ENCODE measurements around the gene AP3S2. TPM values are rescaled to one million over a fixed set of nuclear protein-coding genes. Genes with fewer than 3 reads are reported as not detected.

AP3S2 gene
- total and polyA plus RNA-seq, 2 donors (not counting 1 experiment from before 2014, with no cell fraction given), result 11.3 to 32.3 TPM

DNA sequence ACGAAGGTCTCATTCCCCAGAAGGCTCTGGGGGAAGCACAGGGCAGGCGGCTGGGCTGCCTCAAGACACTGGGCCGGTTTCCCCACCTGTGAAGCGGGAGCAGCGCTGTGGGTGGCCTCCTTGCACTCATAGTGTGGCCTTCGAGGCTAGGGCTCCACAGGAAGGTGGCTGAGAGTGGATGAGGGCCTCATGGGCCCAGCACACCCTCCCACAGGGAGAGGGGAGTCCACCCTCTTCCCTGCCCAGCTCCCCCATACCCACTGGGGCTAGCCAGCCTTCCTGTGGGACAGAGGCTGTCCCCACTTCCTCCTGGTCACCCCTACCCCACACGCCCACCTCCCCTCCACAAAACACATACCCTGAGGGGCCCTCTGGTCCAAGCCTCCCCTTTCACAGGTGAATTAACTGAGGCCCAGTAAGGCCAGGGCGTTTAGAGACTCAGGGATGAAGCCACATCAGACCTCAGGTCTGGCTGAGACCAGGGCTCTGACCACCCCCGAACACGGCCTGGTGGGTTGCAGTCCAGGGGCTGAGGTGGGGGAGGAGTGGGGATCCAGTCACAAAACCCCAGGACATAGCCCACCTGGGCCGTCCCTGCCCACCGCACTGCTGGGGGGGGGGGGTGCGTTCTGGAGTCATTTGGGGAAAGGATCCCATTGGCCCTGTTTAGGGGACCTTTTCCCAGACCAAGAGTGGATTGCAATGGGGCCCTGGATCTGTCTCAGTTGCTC, 80.2 kb downstream of the AP3S2 start:
- Histone ChIP-seq H3K4me3 (ENCODE audit: control extremely low read depth in 1 of 5, extremely low read depth in 1 of 5, insufficient read depth in 1 of 5, low read depth in 2 of 5, low read length in 4 of 5) (peak overlapping the region in 3 of 5 experiments; percentile 47 to 48 (median 47)), H4K20me1 (ENCODE audit: control insufficient read depth, insufficient read depth, low read length, poor library complexity, severe bottlenecking) (no peaks in the 10 kb centered on the region), H3K36me3 (replicated peaks in 1 of 2; ENCODE audit: control extremely low read depth in 1 of 2, control insufficient read depth in 1 of 2, extremely low read depth in 1 of 2, insufficient read depth in 2 of 2, low read length in 1 of 2) (no peaks in the 10 kb centered on the region), H3K9me3 (ENCODE audit: control extremely low read depth in 1 of 3, control insufficient read depth in 2 of 3, insufficient read depth in 1 of 3, low read length in 2 of 3) (peaks cover 0 to 11% (median 0%) of the 10 kb centered on the region in 3 donors), H3K9ac (ENCODE audit: low read length) (peak overlapping the region; percentile 60), H2AFZ (ENCODE audit: insufficient read depth, low read depth, low read length, poor library complexity, severe bottlenecking) (peak overlapping the region; percentile 72), H3K27ac (ENCODE audit: low read length in 2 of 2) (no peak overlapping the region), H3K4me1 (ENCODE audit: control insufficient read depth in 2 of 2, insufficient read depth in 2 of 2, low read length in 2 of 2) (peaks cover 14 to 17% of the 10 kb centered on the region in 2 donors), H3K79me2 (ENCODE audit: control insufficient read depth, insufficient read depth, low read length) (no peaks in the 10 kb centered on the region), H3K4me2 (replicated peaks; ENCODE audit: low read depth, low read length, poor library complexity, severe bottlenecking) (peak overlapping the region; percentile 93), H3K27me3 (replicated peaks in 1 of 4; ENCODE audit: control extremely low read depth in 1 of 4, control insufficient read depth in 3 of 4, insufficient read depth in 4 of 4, low read length in 3 of 4) (peaks cover 0 to 51% (median 27%) of the 10 kb centered on the region in 4 experiments)
- Mint-ChIP-seq H3K9me3 (ENCODE audit: insufficient read depth) (no peaks in the 10 kb centered on the region), H3K4me1 (peaks cover 9% of the 10 kb centered on the region), H3K27me3 (peaks cover 38% of the 10 kb centered on the region), H3K4me3 (peak overlapping the region; percentile 84), H3K27ac (no peak overlapping the region)
- DNase-seq (no peak), ATAC-seq (ENCODE audit: low read depth) (no peak)
- 84% methylated on average over 7 of the region's 13 CpGs for WGBS (ENCODE audit: insufficient coverage)
- CTCF ChIA-PET, result no interaction called here
- intact Hi-C loops (cut with micrococcal nuclease), result no loop called here
- POLR2A ChIA-PET, result no interaction called here
- TF ChIP-seq, protein P1, sequence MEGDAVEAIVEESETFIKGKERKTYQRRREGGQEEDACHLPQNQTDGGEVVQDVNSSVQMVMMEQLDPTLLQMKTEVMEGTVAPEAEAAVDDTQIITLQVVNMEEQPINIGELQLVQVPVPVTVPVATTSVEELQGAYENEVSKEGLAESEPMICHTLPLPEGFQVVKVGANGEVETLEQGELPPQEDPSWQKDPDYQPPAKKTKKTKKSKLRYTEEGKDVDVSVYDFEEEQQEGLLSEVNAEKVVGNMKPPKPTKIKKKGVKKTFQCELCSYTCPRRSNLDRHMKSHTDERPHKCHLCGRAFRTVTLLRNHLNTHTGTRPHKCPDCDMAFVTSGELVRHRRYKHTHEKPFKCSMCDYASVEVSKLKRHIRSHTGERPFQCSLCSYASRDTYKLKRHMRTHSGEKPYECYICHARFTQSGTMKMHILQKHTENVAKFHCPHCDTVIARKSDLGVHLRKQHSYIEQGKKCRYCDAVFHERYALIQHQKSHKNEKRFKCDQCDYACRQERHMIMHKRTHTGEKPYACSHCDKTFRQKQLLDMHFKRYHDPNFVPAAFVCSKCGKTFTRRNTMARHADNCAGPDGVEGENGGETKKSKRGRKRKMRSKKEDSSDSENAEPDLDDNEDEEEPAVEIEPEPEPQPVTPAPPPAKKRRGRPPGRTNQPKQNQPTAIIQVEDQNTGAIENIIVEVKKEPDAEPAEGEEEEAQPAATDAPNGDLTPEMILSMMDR (IDR thresholded peaks at IDR 0.05), result no peak
- no peak for TF ChIP-seq EZH2 (IDR thresholded peaks at IDR 0.05; ENCODE audit: borderline replicate concordance, insufficient read depth, low read depth, low read length, poor library complexity, severe bottlenecking)

- Histone ChIP-seq H3K9me3 (ENCODE audit: control extremely low read depth in 1 of 3, control insufficient read depth in 2 of 3, insufficient read depth in 1 of 3, low read length in 2 of 3) (peaks cover 0 to 11% (median 0%) of the 10 kb centered on the region in 3 donors), H3K9ac (ENCODE audit: low read length) (no peak overlapping the region), H2AFZ (ENCODE audit: insufficient read depth, low read depth, low read length, poor library complexity, severe bottlenecking) (no peak overlapping the region), H3K27ac (ENCODE audit: low read length in 2 of 2) (no peak overlapping the region), H3K4me1 (ENCODE audit: control insufficient read depth in 2 of 2, insufficient read depth in 2 of 2, low read length in 2 of 2) (peaks cover 14 to 17% of the 10 kb centered on the region in 2 donors), H3K4me3 (ENCODE audit: control extremely low read depth in 1 of 5, extremely low read depth in 1 of 5, insufficient read depth in 1 of 5, low read depth in 2 of 5, low read length in 4 of 5) (no peak overlapping the region), H3K27me3 (replicated peaks in 1 of 4; ENCODE audit: control extremely low read depth in 1 of 4, control insufficient read depth in 3 of 4, insufficient read depth in 4 of 4, low read length in 3 of 4) (peaks cover 0 to 51% (median 27%) of the 10 kb centered on the region in 4 experiments), H3K36me3 (replicated peaks in 1 of 2; ENCODE audit: control extremely low read depth in 1 of 2, control insufficient read depth in 1 of 2, extremely low read depth in 1 of 2, insufficient read depth in 2 of 2, low read length in 1 of 2) (no peaks in the 10 kb centered on the region), H3K79me2 (ENCODE audit: control insufficient read depth, insufficient read depth, low read length) (no peaks in the 10 kb centered on the region), H4K20me1 (ENCODE audit: control insufficient read depth, insufficient read depth, low read length, poor library complexity, severe bottlenecking) (no peaks in the 10 kb centered on the region), H3K4me2 (replicated peaks; ENCODE audit: low read depth, low read length, poor library complexity, severe bottlenecking) (no peak overlapping the region)
- Mint-ChIP-seq H3K4me1 (peaks cover 9% of the 10 kb centered on the region), H3K4me3 (no peak overlapping the region), H3K27ac (no peak overlapping the region), H3K27me3 (peaks cover 33% of the 10 kb centered on the region), H3K9me3 (ENCODE audit: insufficient read depth) (no peaks in the 10 kb centered on the region)
- no peak for ATAC-seq (ENCODE audit: low read depth)
- DNase-seq, result no peak
- ChIA-PET POLR2A (no interaction called here), CTCF (no interaction called here)
- intact Hi-C loops (cut with micrococcal nuclease), result no loop called here
- WGBS (ENCODE audit: insufficient coverage), result 98% methylated on average over 4 of the region's 7 CpGs
- TF ChIP-seq, protein P1 (IDR thresholded peaks at IDR 0.05), result no peak
- no peak for TF ChIP-seq EZH2 (IDR thresholded peaks at IDR 0.05; ENCODE audit: borderline replicate concordance, insufficient read depth, low read depth, low read length, poor library complexity, severe bottlenecking)
Measured at GRCh38 chr15:89812847-89813320, 80.9 kb downstream of the AP3S2 start.

Measured in B cell (primary cell).